Measurements from ENCODE around the gene KIAA1671.
A peak's percentile ranks its signal among the peaks of the same experiment; 100 is the strongest.
"Not testable (repeated sequence)": the region's sequence is repeated elsewhere in the genome, so short reads cannot be mapped to it uniquely, and the experiment has no call there.

Gene KIAA1671

GRCh38 chr22:24951942-24952836 is at the start of gene KIAA1671:
Gene KIAA1671, plus strand, starts transcription at chr22:24952716. Its CDS starts 75,284 bp downstream, at chr22:25028000.
- DNase-seq = peak; percentile 88

GRCh38 chr22:24905909-24906308 is 46.6 kb upstream of the KIAA1671 start:
- no peak for DNase-seq

GRCh38 chr22:24907101-24907500 is 45.4 kb upstream of the KIAA1671 start:
- DNase-seq = not testable (repeated sequence)

DNA sequence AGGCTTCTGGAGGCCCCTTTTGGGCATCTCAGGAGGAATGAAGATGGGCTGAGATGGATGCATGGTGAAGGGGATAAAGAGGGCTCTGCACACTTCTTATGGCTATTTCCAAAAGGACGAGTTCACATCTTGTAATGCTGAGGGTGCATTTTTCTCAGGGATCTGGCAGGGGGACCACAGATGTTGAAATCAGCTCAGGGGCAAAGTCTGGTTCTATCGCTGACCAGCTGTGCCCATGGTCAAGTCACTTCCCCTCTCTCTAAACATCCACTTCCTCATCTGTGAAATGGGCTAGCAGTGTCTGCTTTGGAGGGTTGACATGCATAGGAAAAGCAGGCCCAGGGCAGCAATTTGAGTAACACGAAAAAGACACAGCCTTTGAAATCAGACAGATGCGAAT is 32.5 kb upstream of the KIAA1671 start:
- DNase-seq = no peak

- DNase-seq = no peak
Measured at GRCh38 chr22:24925586-24926427, 26.7 kb upstream of the KIAA1671 start.

DNA sequence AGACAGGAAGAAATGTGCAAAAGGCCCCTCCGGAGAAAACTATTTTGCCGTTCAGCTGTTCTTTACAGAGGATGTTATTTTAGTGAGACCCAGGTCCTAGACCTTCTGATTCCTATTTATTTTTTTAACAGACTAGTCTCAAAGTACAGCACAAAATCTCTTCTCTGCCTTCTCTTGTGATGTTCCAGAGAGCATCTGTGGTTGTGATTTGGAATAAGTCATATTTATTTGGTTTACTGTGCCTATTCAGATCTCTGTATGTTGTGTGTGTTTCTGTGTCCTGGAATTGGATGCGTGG is 26.1 kb upstream of the KIAA1671 start:
- DNase-seq = no peak

DNA sequence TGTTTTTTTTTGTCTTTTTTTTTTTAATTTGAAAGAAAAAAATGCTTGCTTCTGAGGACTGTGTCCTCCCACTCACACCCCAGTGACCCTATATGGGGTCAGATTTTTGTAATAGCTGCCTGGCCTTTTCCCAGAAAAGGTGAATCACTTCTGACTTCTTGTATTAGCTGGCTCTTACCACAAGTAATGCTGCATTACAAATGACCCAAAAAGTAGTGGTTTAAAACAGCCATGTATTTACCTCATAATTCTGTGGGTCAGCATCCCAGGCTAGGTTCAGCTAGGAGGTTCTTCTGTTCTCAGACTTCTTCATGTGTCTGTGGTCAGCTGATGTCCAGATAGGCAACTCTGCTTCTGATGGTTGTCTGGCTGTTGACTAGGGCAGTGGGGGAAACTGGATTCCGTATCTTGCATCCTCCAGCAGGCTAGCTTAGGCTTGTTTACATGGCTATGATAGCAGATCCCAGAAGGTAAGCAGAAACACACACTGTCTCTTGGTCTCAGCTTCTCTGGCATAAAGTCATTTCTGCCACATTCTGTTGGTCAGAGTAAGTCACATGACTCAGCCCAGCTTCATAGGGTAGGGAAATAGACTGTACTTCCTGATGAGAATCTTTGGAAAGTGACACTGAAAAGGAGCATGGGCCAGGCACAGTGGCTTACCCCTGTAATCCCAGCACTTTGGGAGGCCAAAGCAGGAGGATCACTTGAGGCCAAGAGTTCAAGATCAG is 25.5 kb upstream of the KIAA1671 start:
- no peak for DNase-seq

- no peak for DNase-seq
Measured at GRCh38 chr22:24928322-24928721, 24.2 kb upstream of the KIAA1671 start.

- no peak for DNase-seq
Measured at GRCh38 chr22:24930678-24931077, 21.8 kb upstream of the KIAA1671 start.

- no peak for DNase-seq
Measured at GRCh38 chr22:24935771-24936483, 16.6 kb upstream of the KIAA1671 start.

DNA sequence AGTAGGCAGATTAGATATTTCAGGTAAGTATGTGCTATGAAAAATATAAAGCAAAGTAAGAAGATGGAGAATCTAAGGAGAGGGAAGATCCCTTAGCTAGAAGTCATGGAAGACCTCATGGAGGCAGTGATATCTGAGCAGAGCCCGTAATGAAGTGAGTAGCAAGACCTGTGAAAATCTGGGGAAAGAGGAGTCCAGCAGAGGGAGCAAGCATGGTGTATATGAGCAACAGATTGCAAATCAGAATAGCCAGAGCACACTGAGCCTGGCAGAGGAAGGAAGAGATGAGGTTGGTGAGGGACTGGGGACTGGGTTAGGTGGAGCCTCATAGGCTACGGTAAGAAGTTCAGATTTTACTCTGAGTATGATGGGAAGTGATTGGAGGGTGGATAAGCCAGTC is 15.4 kb upstream of the KIAA1671 start:
- DNase-seq = no peak

DNA sequence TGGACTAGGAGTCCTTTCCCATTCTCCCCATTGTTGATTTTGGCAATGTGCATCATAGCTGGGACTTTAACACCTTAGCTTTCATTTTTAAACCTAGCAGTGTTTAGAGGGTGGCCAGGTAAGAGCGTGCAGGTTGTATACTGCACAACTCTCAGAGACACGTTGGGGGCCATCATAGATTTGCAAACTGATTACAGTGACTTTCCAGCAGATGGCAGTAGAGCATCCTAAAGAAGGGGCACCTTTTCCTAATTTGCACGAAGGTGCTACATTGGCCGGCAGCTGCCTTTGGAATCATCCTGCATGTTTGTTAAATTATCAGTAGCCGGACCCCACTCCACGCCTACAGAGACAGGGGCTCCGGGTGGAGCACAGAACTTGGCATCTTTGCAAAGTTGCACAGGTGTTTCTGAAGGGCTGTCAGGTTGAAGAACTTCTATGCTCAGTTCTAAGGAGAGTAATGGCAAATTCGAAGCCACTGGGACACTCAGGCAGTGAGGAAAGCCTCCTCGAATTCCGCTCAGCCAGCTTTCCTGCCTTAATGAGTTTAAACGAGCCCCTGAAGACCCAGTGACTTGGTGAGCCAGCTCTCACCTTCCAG is 13.7 kb upstream of the KIAA1671 start:
- DNase-seq = peak; percentile 20

- DNase-seq = no peak
Measured at GRCh38 chr22:24942301-24942700, 10.2 kb upstream of the KIAA1671 start.

- DNase-seq = no peak
Measured at GRCh38 chr22:24944217-24944937, 8.1 kb upstream of the KIAA1671 start.

DNA sequence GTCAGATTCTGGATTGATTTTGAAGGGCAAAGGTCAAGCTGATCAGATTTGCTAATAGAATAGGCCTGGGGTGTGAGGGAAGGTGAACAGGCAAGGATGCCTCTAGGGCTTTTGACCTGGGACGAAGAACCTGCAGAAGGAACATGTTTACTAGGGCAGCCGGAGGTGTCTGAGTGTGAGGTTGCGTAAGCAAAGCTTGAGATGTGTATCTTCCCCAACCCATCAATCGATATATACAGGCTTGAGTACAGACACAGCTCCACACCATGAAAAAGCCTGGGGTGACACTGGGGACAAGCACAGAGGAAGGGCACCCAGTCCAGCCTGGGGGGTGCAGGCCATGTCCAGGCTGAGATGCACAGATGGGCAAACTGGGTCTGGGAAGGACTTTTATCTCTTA is 7.1 kb upstream of the KIAA1671 start:
- no peak for DNase-seq

DNA sequence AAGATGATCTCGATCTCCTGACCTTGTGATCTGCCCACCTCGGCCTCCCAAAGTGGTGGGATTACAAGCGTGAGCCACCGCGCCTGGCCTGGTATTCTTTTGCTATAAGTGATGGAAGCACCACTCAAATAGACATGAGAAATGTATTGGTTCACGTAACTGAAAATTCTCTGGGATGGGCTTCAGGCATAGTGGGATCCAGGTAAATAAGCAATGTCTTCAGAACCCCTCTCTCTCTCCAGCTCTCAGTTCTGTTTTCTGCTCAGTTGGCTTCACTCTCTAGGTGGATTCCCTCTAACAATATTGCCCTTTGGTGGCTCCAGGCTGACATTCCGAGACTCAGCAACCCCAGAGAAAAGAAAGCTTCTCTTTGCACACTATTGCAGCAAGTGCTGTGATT is 5.1 kb upstream of the KIAA1671 start:
- no peak for DNase-seq

DNA sequence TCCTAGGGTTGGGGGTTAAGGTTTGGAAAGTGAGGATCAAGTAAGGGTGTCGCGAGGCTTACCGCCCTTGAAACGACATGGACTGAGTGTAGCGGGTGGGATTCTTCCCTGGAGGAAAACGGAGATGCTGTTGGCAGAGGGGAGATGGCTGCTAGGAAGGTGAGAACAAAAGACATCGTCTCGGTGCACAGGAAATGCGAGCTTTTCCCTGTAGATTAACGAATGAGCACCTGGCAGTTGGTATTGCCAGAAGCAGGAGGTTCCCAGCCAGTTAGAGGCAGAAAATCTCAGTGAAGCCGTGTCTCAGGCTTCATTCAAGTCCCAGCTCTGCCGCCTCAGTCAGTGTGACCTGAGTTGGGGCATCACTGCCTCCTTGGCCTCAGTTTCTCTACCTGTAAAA is 4.6 kb upstream of the KIAA1671 start:
- no peak for DNase-seq

GRCh38 chr22:24948356-24949202 is 3.9 kb upstream of the KIAA1671 start:
- no peak for DNase-seq

DNA sequence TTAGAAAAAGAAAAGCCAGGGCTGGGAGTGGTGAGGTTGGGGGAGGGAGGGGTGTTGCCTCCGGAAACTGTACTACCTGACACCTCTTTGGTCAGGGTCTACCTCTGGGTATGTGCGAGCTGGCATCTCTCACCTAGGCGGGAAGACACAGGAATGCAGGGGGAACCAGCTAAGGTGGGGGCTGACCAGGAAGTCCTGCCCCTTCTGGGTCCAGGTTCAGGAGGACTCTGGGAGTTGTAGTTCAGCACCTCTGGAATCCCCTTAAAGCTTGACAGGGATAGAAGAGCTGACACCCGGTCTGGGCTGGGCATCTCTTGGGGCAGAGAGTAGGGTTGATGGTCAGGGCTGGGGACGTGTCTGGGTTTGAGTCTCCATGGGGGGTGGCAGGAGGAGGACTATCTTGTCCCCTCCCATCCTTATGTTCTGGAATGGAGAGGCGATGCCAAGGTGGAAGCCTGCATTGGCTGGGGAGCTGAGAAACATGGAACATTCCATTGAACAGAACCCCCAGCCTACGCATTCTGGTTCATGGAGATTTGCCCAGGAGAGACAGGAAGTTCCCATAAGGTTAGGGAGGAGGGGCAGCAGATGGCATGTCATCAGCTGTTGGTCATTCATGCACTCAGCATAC is 2.1 kb upstream of the KIAA1671 start:
- no peak for DNase-seq

GRCh38 chr22:24952837-24953383 is 394 bp downstream of the KIAA1671 start:
- DNase-seq = no peak
